ENCODE results near the gene THAP6. TPM values are rescaled to one million over a fixed set of nuclear protein-coding genes. Genes with fewer than 3 reads are reported as not detected.

Gene THAP6
- total RNA-seq (16.1 TPM), polyA plus RNA-seq (ENCODE audit: insufficient read depth in 1 of 8, insufficient read length in 8 of 8, low replicate concordance in 1 of 8) (10 to 100 TPM; 10.5 to 16.6 (median 12.2) TPM)
- long read RNA-seq, donor 1, partial matches to known transcripts = 0 of 2 reads
- long read RNA-seq, donor 1, other reads (novel, unspliced or antisense) = 0 of 2 reads
- long read RNA-seq, donor 2 = 0 reads
- long read RNA-seq, donor 3, partial matches to known transcripts = 0 of 5 reads
- long read RNA-seq, donor 3, other reads (novel, unspliced or antisense) = 0 of 5 reads
- long read RNA-seq, donor 4, partial matches to known transcripts = 0 of 5 reads
- long read RNA-seq, donor 4, other reads (novel, unspliced or antisense) = 0 of 5 reads
- long read RNA-seq, donor 5, partial matches to known transcripts = 0 of 5 reads
- long read RNA-seq, donor 5, other reads (novel, unspliced or antisense) = 0 of 5 reads
- long read RNA-seq, donor 6, partial matches to known transcripts = 26 of 30 reads
- long read RNA-seq, donor 6, other reads (novel, unspliced or antisense) = 0 of 30 reads
- long read RNA-seq, donor 7, transcript THAP6-201 (5 exons, 3,549 nt) = major isoform, 7 of 9 reads
- long read RNA-seq, donor 7, partial matches to known transcripts = 0 of 9 reads
- long read RNA-seq, donor 7, other reads (novel, unspliced or antisense) = 0 of 9 reads
- long read RNA-seq, donor 8, transcript THAP6-201 (5 exons, 3,549 nt) = major isoform, 8 of 12 reads
- long read RNA-seq, donor 8, partial matches to known transcripts = 0 of 12 reads
- long read RNA-seq, donor 8, other reads (novel, unspliced or antisense) = 0 of 12 reads
- long read RNA-seq, donor 9, partial matches to known transcripts = 0 of 2 reads
- long read RNA-seq, donor 9, other reads (novel, unspliced or antisense) = 0 of 2 reads
- long read RNA-seq, donor 10, partial matches to known transcripts = 0 of 7 reads
- long read RNA-seq, donor 10, other reads (novel, unspliced or antisense) = 0 of 7 reads
- long read RNA-seq, donor 11, partial matches to known transcripts = 0 of 8 reads
- long read RNA-seq, donor 11, other reads (novel, unspliced or antisense) = 0 of 8 reads

GRCh38 chr4:75514131-75514948 is at the start of gene THAP6, which contains the start of gene RCHY1:
THAP6 (plus strand) TSS chr4:75514473; CDS start chr4:75515453, 980 bp downstream.
RCHY1 (minus strand) TSS chr4:75514403; CDS start chr4:75514286, 117 bp downstream.
- peaks cover 9% of the 10 kb centered on the region for H3K4me1 ChIP-seq (ENCODE audit: control insufficient read depth, insufficient read depth, low read length)
- no peaks in the 10 kb centered on the region for H3K27me3 ChIP-seq (ENCODE audit: control insufficient read depth, insufficient read depth, low read length)
- H3K9me3 ChIP-seq (replicated peaks; ENCODE audit: control insufficient read depth, low read depth, low read length) = no peaks in the 10 kb centered on the region
- peak within 1 kb of the TSS; percentile 99 for H3K27ac ChIP-seq (ENCODE audit: low read length)
- 0% methylated on average over 56 of the region's 61 CpGs for WGBS (ENCODE audit: insufficient coverage)
- peaks cover 15% of the 10 kb centered on the region for H3K36me3 ChIP-seq (ENCODE audit: control insufficient read depth, insufficient read depth, low read length)
- peak; percentile 99 for DNase-seq
- H3K4me3 ChIP-seq (ENCODE audit: low read length) = peak within 1 kb of the TSS; percentile 88

GRCh38 chr4:75469896-75470295 is 44.4 kb upstream of the THAP6 start:
- WGBS (ENCODE audit: insufficient coverage) = no CpG with 5 or more reads among the region's 1 CpG
- no peaks in the 10 kb centered on the region for H3K9me3 ChIP-seq (replicated peaks; ENCODE audit: control insufficient read depth, low read depth, low read length)
- H3K4me1 ChIP-seq (ENCODE audit: control insufficient read depth, insufficient read depth, low read length) = no peaks in the 10 kb centered on the region
- no peak overlapping the region for H3K4me3 ChIP-seq (ENCODE audit: low read length)
- no peaks in the 10 kb centered on the region for H3K27me3 ChIP-seq (ENCODE audit: control insufficient read depth, insufficient read depth, low read length)
- H3K27ac ChIP-seq (ENCODE audit: low read length) = no peak overlapping the region
- DNase-seq = no peak
- no peaks in the 10 kb centered on the region for H3K36me3 ChIP-seq (ENCODE audit: control insufficient read depth, insufficient read depth, low read length)

- H3K4me3 ChIP-seq (ENCODE audit: low read length) = no peak overlapping the region
- no peaks in the 10 kb centered on the region for H3K9me3 ChIP-seq (replicated peaks; ENCODE audit: control insufficient read depth, low read depth, low read length)
- H3K36me3 ChIP-seq (ENCODE audit: control insufficient read depth, insufficient read depth, low read length) = no peaks in the 10 kb centered on the region
- no peak for DNase-seq
- no peak overlapping the region for H3K27ac ChIP-seq (ENCODE audit: low read length)
- H3K4me1 ChIP-seq (ENCODE audit: control insufficient read depth, insufficient read depth, low read length) = no peaks in the 10 kb centered on the region
- WGBS (ENCODE audit: insufficient coverage) = no CpG with 5 or more reads among the region's 1 CpG
- no peaks in the 10 kb centered on the region for H3K27me3 ChIP-seq (ENCODE audit: control insufficient read depth, insufficient read depth, low read length)
These were observed 43.5 kb upstream of the THAP6 start for GRCh38 chr4:75470738-75471137.

- peaks cover 8% of the 10 kb centered on the region for H3K36me3 ChIP-seq (ENCODE audit: control insufficient read depth, insufficient read depth, low read length)
- no peak overlapping the region for H3K4me3 ChIP-seq (ENCODE audit: low read length)
- WGBS (ENCODE audit: insufficient coverage) = no CpG with 5 or more reads among the region's 3 CpGs
- DNase-seq = no peak
- H3K9me3 ChIP-seq (replicated peaks; ENCODE audit: control insufficient read depth, low read depth, low read length) = peaks cover 2% of the 10 kb centered on the region
- H3K27ac ChIP-seq (ENCODE audit: low read length) = no peak overlapping the region
- no peaks in the 10 kb centered on the region for H3K27me3 ChIP-seq (ENCODE audit: control insufficient read depth, insufficient read depth, low read length)
- H3K4me1 ChIP-seq (ENCODE audit: control insufficient read depth, insufficient read depth, low read length) = no peaks in the 10 kb centered on the region
These were observed 37.1 kb upstream of the THAP6 start for GRCh38 chr4:75477201-75477600.

GRCh38 chr4:75484190-75484589 is 30.1 kb upstream of the THAP6 start:
- DNase-seq = peak; percentile 29
- Histone ChIP-seq H3K27me3 (ENCODE audit: control insufficient read depth, insufficient read depth, low read length) (no peaks in the 10 kb centered on the region), H3K27ac (ENCODE audit: low read length) (no peak overlapping the region), H3K9me3 (replicated peaks; ENCODE audit: control insufficient read depth, low read depth, low read length) (no peaks in the 10 kb centered on the region), H3K4me3 (ENCODE audit: low read length) (no peak overlapping the region), H3K36me3 (ENCODE audit: control insufficient read depth, insufficient read depth, low read length) (peaks cover 19% of the 10 kb centered on the region), H3K4me1 (ENCODE audit: control insufficient read depth, insufficient read depth, low read length) (no peaks in the 10 kb centered on the region)
- 60% methylated on average over 3 of the region's 4 CpGs for WGBS (ENCODE audit: insufficient coverage)

GRCh38 chr4:75490155-75490554 is 24.1 kb upstream of the THAP6 start:
- DNase-seq = peak; percentile 66
- Histone ChIP-seq H3K9me3 (replicated peaks; ENCODE audit: control insufficient read depth, low read depth, low read length) (no peaks in the 10 kb centered on the region), H3K4me1 (ENCODE audit: control insufficient read depth, insufficient read depth, low read length) (no peaks in the 10 kb centered on the region), H3K27me3 (ENCODE audit: control insufficient read depth, insufficient read depth, low read length) (no peaks in the 10 kb centered on the region), H3K36me3 (ENCODE audit: control insufficient read depth, insufficient read depth, low read length) (peaks cover 9% of the 10 kb centered on the region), H3K4me3 (ENCODE audit: low read length) (no peak overlapping the region), H3K27ac (ENCODE audit: low read length) (no peak overlapping the region)
- WGBS (ENCODE audit: insufficient coverage) = no CpG with 5 or more reads among the region's 2 CpGs

GRCh38 chr4:75494563-75494962 is 19.7 kb upstream of the THAP6 start:
- WGBS (ENCODE audit: insufficient coverage) = no CpG with 5 or more reads among the region's 1 CpG
- peak; percentile 37 for DNase-seq
- Histone ChIP-seq H3K9me3 (replicated peaks; ENCODE audit: control insufficient read depth, low read depth, low read length) (peaks cover 10% of the 10 kb centered on the region), H3K4me1 (ENCODE audit: control insufficient read depth, insufficient read depth, low read length) (no peaks in the 10 kb centered on the region), H3K36me3 (ENCODE audit: control insufficient read depth, insufficient read depth, low read length) (peaks cover 10% of the 10 kb centered on the region), H3K4me3 (ENCODE audit: low read length) (no peak overlapping the region), H3K27ac (ENCODE audit: low read length) (no peak overlapping the region), H3K27me3 (ENCODE audit: control insufficient read depth, insufficient read depth, low read length) (no peaks in the 10 kb centered on the region)

GRCh38 chr4:75495476-75495875 is 18.8 kb upstream of the THAP6 start:
- peaks cover 10% of the 10 kb centered on the region for H3K9me3 ChIP-seq (replicated peaks; ENCODE audit: control insufficient read depth, low read depth, low read length)
- no peak for DNase-seq
- H3K4me1 ChIP-seq (ENCODE audit: control insufficient read depth, insufficient read depth, low read length) = no peaks in the 10 kb centered on the region
- peaks cover 9% of the 10 kb centered on the region for H3K36me3 ChIP-seq (ENCODE audit: control insufficient read depth, insufficient read depth, low read length)
- H3K4me3 ChIP-seq (ENCODE audit: low read length) = no peak overlapping the region
- no CpG with 5 or more reads among the region's 2 CpGs for WGBS (ENCODE audit: insufficient coverage)
- H3K27ac ChIP-seq (ENCODE audit: low read length) = no peak overlapping the region
- H3K27me3 ChIP-seq (ENCODE audit: control insufficient read depth, insufficient read depth, low read length) = no peaks in the 10 kb centered on the region

- Histone ChIP-seq H3K4me1 (ENCODE audit: control insufficient read depth, insufficient read depth, low read length) (no peaks in the 10 kb centered on the region), H3K4me3 (ENCODE audit: low read length) (no peak overlapping the region), H3K27me3 (ENCODE audit: control insufficient read depth, insufficient read depth, low read length) (no peaks in the 10 kb centered on the region), H3K9me3 (replicated peaks; ENCODE audit: control insufficient read depth, low read depth, low read length) (peaks cover 10% of the 10 kb centered on the region), H3K36me3 (ENCODE audit: control insufficient read depth, insufficient read depth, low read length) (peaks cover 8% of the 10 kb centered on the region), H3K27ac (ENCODE audit: low read length) (no peak overlapping the region)
- no peak for DNase-seq
- WGBS (ENCODE audit: insufficient coverage) = 90% methylated on average over 2 of the region's 2 CpGs
These were observed 17.9 kb upstream of the THAP6 start for GRCh38 chr4:75496406-75496805.

Measured in muscle of leg (tissue), 16 donors.